ENCODE measurements around the gene KMT5B.

The KMT5B gene

GRCh38 chr11:68221406-68221805 lies 8.3 kb upstream of the KMT5B start:
- TF ChIP-seq CTCF (conservative IDR thresholded peaks at IDR 0.05; ENCODE audit: low read length) (no peak), EZH2phosphoT487 (IDR thresholded peaks at IDR 0.05; ENCODE audit: borderline replicate concordance) (no peak)
- Histone ChIP-seq H3K9me3 (ENCODE audit: insufficient read depth, low read depth, low read length) (no peaks in the 10 kb centered on the region), H3K27me3 (ENCODE audit: insufficient read depth, low read length, poor library complexity, severe bottlenecking) (no peaks in the 10 kb centered on the region)

GRCh38 chr11:68216171-68216938 lies 3.3 kb upstream of the KMT5B start:
- Histone ChIP-seq H3K9ac (ENCODE audit: low read depth, low read length, poor library complexity, severe bottlenecking) (no peak overlapping the region), H3K36me3 (ENCODE audit: insufficient read depth, low read length) (no peaks in the 10 kb centered on the region), H3K4me1 (ENCODE audit: insufficient read depth, low read length, poor library complexity, severe bottlenecking) (peaks cover 19% of the 10 kb centered on the region), H3K4me2 (ENCODE audit: low read depth, low read length, poor library complexity, severe bottlenecking) (no peak overlapping the region), H3K9me2 (replicated peaks; ENCODE audit: low read depth, low read length) (no peaks in the 10 kb centered on the region), H3K79me2 (ENCODE audit: insufficient read depth, low read length) (peaks cover 13% of the 10 kb centered on the region), H3K9me3 (ENCODE audit: insufficient read depth, low read depth, low read length) (no peaks in the 10 kb centered on the region), H2AFZ (ENCODE audit: low read length) (no peak overlapping the region), H4K20me1 (ENCODE audit: insufficient read depth, low read length, poor library complexity, severe bottlenecking) (peaks cover 12% of the 10 kb centered on the region), H3K4me3 (ENCODE audit: low read length, poor library complexity, severe bottlenecking) (no peak overlapping the region), H3K27me3 (ENCODE audit: insufficient read depth, low read length, poor library complexity, severe bottlenecking) (no peaks in the 10 kb centered on the region), H3F3A (ENCODE audit: low read depth) (no peaks in the 10 kb centered on the region)
- no peak for TF ChIP-seq EZH2phosphoT487 (IDR thresholded peaks at IDR 0.05; ENCODE audit: borderline replicate concordance)
- no peak for TF ChIP-seq CTCF (conservative IDR thresholded peaks at IDR 0.05; ENCODE audit: low read length)

More at GRCh38 chr11:68221406-68221805, 8.3 kb upstream of the KMT5B start:
- Histone ChIP-seq H2AFZ (ENCODE audit: low read length) (no peak overlapping the region), H3K4me1 (ENCODE audit: insufficient read depth, low read length, poor library complexity, severe bottlenecking) (no peaks in the 10 kb centered on the region), H4K20me1 (ENCODE audit: insufficient read depth, low read length, poor library complexity, severe bottlenecking) (no peaks in the 10 kb centered on the region), H3K4me2 (ENCODE audit: low read depth, low read length, poor library complexity, severe bottlenecking) (no peak overlapping the region), H3K9me2 (replicated peaks; ENCODE audit: low read depth, low read length) (no peaks in the 10 kb centered on the region), H3K4me3 (ENCODE audit: low read length, poor library complexity, severe bottlenecking) (no peak overlapping the region), H3K9ac (ENCODE audit: low read depth, low read length, poor library complexity, severe bottlenecking) (no peak overlapping the region), H3K79me2 (ENCODE audit: insufficient read depth, low read length) (no peaks in the 10 kb centered on the region), H3F3A (ENCODE audit: low read depth) (no peaks in the 10 kb centered on the region), H3K36me3 (ENCODE audit: insufficient read depth, low read length) (no peaks in the 10 kb centered on the region)

- TF ChIP-seq CTCF (conservative IDR thresholded peaks at IDR 0.05; ENCODE audit: low read length) (no peak), EZH2phosphoT487 (IDR thresholded peaks at IDR 0.05; ENCODE audit: borderline replicate concordance) (no peak)
- H3K4me3 ChIP-seq (ENCODE audit: low read length, poor library complexity, severe bottlenecking), result no peak overlapping the region
- H3K36me3 ChIP-seq (ENCODE audit: insufficient read depth, low read length), result no peaks in the 10 kb centered on the region
Observed at GRCh38 chr11:68215524-68216170, 2.6 kb upstream of the KMT5B start.

More at GRCh38 chr11:68215524-68216170, 2.6 kb upstream of the KMT5B start:
- peaks cover 26% of the 10 kb centered on the region for H3K4me1 ChIP-seq (ENCODE audit: insufficient read depth, low read length, poor library complexity, severe bottlenecking)
- H3K9me2 ChIP-seq (replicated peaks; ENCODE audit: low read depth, low read length), result no peaks in the 10 kb centered on the region
- no peak overlapping the region for H2AFZ ChIP-seq (ENCODE audit: low read length)
- no peaks in the 10 kb centered on the region for H3F3A ChIP-seq (ENCODE audit: low read depth)
- no peaks in the 10 kb centered on the region for H3K27me3 ChIP-seq (ENCODE audit: insufficient read depth, low read length, poor library complexity, severe bottlenecking)
- peaks cover 20% of the 10 kb centered on the region for H3K79me2 ChIP-seq (ENCODE audit: insufficient read depth, low read length)
- no peaks in the 10 kb centered on the region for H3K9me3 ChIP-seq (ENCODE audit: insufficient read depth, low read depth, low read length)
- H4K20me1 ChIP-seq (ENCODE audit: insufficient read depth, low read length, poor library complexity, severe bottlenecking), result peaks cover 19% of the 10 kb centered on the region
- no peak overlapping the region for H3K9ac ChIP-seq (ENCODE audit: low read depth, low read length, poor library complexity, severe bottlenecking)
- H3K4me2 ChIP-seq (ENCODE audit: low read depth, low read length, poor library complexity, severe bottlenecking), result no peak overlapping the region
